ENCODE data around the gene ATG4C.

DNA sequence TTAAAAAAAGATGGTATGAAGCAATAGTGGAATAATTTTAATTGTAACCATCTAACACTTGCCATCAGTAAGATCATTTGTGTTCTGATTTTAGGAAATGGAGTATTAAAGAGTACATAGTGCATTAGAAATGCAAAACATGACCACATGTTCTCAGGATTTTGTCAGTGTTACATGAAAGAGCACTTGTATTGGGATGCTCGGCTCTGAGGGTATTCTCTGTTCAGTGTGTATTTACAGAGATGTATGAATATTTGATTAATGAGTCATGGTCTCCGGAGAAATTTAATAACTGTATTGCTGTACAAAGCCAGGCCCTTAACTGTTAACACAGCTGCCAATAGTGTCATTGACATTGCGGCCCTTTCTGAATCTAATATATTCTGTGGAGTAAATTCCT, 91.7 kb downstream of the ATG4C start:
- TF ChIP-seq EZH2phosphoT487 (IDR thresholded peaks at IDR 0.05) (no peak), EZH2 (IDR thresholded peaks at IDR 0.05) (no peak)
- TF ChIP-seq, protein P1, sequence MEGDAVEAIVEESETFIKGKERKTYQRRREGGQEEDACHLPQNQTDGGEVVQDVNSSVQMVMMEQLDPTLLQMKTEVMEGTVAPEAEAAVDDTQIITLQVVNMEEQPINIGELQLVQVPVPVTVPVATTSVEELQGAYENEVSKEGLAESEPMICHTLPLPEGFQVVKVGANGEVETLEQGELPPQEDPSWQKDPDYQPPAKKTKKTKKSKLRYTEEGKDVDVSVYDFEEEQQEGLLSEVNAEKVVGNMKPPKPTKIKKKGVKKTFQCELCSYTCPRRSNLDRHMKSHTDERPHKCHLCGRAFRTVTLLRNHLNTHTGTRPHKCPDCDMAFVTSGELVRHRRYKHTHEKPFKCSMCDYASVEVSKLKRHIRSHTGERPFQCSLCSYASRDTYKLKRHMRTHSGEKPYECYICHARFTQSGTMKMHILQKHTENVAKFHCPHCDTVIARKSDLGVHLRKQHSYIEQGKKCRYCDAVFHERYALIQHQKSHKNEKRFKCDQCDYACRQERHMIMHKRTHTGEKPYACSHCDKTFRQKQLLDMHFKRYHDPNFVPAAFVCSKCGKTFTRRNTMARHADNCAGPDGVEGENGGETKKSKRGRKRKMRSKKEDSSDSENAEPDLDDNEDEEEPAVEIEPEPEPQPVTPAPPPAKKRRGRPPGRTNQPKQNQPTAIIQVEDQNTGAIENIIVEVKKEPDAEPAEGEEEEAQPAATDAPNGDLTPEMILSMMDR (IDR thresholded peaks at IDR 0.05): no peak

Measured in neural progenitor cell (in vitro differentiated cells).